Umbilical cord (tissue), 2 donors: Measurements from ENCODE around the gene SPATA31C1. TPM values are rescaled to one million over a fixed set of nuclear protein-coding genes. Genes with fewer than 3 reads are reported as not detected.
A peak's percentile ranks its signal among the peaks of the same experiment; 100 is the strongest.
"Not testable (repeated sequence)": the region's sequence is repeated elsewhere in the genome, so short reads cannot be mapped to it uniquely, and the experiment has no call there.

Source experiments
- DNase-seq: peaks from one replicate; pipeline ENCODE4 v3.0.0-alpha.2; 2015; ENCODE audit warnings: low spot score
- total RNA-seq: library from RNA; depleted of rRNA; stranded (reverse); fragments of >200 nt; gene quantifications from one replicate; pipeline ENCODE4 v1.2.3, GENCODE V29; 2014; ENCODE audit warnings: low replicate concordance; ENCODE audit not compliant: insufficient read depth

Gene SPATA31C1
- total RNA-seq, 1 donor from 2014 or later: 1.2 TPM

- not testable (repeated sequence) for DNase-seq
These were observed 20.2 kb downstream of the SPATA31C1 start for GRCh38 chr9:87937918-87938317.

GRCh38 chr9:87938336-87938735, 20.6 kb downstream of the SPATA31C1 start:
- DNase-seq: not testable (repeated sequence)

- DNase-seq: not testable (repeated sequence)
These were observed 21.3 kb downstream of the SPATA31C1 start for GRCh38 chr9:87939096-87939495.

GRCh38 chr9:87944096-87944495, 26.3 kb downstream of the SPATA31C1 start:
- no peak for DNase-seq

DNA sequence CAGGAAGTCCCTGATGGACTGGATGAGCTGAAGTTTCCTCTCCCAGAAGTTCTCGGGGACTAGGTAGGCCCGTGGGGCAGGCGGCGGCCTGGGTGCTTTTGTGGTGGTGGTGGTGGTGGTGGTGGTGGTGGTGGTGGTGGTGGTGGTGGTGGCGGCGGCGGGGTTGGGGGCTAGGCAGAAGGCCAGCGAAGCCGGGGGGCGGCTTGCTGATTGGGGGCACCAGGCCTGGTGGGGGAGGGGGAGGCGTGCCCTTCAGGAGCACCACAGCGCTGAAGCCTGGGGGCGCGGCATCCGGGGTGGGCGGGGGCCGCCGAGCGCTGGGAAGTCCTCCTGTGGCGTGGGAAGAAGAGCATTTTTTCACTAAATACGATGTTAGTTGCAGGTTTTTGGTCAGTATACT, 26.9 kb downstream of the SPATA31C1 start:
- DNase-seq: no peak

- no peak for DNase-seq
These were observed 32.5 kb downstream of the SPATA31C1 start for GRCh38 chr9:87950296-87950695.

DNA sequence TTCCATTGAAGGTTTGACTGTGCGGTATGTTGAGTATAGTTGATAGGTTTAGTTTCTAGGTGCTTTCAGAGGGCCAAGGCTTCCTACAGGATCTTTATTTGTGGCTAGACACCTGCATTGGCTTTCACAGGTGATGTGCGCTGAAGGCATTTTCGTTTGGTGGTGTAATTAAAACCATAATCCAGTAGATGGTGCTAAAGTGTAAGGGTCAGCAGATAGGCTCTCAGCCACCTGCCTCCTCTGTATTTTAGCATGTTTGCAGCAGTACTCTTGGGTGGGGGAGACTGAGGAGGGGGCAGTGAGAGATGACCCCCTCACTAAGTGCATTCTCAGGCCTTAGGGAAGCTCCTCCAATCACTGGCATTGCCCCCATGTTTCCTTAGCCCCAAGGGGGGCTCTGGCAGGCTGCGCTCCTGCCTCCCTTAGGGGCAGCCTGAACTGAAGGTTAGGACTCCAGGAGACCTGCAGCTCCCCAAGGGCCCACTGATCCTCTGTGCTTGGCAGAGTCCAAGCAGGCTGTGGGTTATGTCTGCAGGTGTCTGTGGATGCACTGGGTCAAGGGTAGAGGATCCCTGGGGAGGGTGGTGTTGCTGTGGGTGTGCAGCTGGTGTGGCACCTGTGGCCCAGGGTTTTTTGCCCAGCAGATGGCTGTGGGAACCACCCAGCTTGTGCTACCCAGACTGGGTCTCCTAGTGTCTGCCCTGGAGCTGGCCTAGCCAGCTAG, 33.2 kb downstream of the SPATA31C1 start:
- DNase-seq: no peak

DNA sequence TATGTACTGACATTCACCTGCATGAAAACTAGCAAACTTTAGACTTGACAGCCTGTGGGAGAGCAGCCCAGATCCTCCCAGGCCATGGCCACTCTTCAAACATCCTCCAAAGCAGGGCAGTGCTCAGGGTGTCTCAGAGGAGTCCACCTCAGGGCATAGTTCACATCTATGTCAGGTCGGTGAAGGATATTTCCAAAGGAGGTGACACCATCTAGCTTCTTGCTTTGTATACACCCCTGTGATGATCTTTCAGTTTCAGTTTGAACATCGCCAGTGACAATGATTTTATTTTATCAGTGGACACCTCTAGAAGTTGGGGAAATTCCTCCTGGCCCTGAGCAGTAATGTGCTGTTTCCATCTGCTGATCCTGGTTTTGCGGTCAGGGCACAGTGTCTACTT, 36.5 kb downstream of the SPATA31C1 start:
- no peak for DNase-seq

DNA sequence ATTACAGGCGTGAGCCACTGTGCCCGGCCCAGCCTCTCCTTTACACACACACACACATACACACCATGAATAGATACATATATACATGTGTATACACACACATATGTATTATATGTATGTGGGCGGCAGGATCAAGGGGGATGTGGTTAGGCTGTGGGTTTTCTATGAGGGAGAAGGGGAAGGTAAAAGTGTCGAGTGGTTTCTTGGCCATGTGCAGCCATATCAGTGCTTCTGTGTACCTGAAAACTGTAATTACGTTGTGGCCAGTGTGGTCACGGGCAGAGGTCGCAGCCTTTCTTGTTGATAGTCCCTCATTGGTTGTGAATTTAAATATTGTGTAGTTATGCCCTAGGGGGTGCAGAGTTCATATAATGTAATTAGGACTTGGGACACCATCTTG, 40.1 kb downstream of the SPATA31C1 start:
- no peak for DNase-seq

GRCh38 chr9:87958591-87958990, 40.8 kb downstream of the SPATA31C1 start:
- no peak for DNase-seq

DNA sequence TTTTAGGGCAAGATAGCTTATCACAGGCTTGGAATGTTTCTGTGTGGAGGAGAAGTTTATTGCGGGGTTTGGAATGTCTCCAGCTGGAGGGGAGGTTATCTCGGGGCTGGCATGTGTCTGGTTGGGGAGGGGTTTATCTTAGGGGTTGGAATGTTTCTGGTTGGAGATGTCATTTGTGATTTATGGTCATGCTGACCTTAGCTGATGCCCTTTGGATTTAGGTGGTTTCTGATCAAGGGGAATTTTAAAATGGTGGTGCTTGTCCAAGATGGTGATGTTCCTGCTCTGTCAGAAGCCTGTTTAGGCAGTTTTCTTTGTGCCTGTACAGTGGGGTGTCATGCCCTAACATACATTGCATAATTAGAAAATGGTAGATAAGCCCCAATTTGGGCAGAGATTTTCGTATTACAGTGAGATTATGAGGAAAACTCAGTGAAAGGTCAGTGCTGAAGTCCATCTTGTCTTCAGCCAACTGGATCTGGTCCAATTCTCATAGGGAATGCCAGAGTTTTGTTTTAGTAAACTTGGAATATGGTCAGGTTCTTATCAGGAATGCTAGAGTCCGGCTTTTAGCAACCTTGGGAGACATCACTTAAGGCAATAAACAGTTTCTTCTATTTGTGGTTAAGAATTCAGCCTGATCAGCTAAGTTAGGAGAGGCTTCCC, 42.3 kb downstream of the SPATA31C1 start:
- DNase-seq: peak; percentile 14

DNA sequence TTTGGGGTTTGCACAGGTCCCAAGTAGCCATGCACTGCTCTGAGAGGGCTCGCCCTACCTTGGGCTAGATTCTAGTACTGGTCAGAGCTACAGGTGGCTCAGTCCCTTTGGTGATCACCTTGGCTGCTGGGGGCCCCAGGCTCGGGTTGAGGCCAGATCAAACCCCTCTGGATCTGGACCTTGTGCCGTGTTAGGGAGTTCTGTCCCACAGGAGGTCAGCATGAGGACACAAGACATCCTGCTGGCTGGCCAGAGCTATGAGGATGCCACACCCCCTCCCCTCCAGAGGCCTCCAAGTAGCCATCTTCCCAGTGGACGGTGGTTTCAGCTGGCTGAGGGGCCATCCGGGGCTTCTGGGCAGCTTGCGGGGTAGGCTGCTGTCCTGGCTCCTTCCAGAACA, 46.0 kb downstream of the SPATA31C1 start:
- no peak for DNase-seq

- DNase-seq: no peak
These were observed 47.1 kb downstream of the SPATA31C1 start for GRCh38 chr9:87964826-87965225.

GRCh38 chr9:87968155-87968554, 50.4 kb downstream of the SPATA31C1 start:
- DNase-seq: no peak

DNA sequence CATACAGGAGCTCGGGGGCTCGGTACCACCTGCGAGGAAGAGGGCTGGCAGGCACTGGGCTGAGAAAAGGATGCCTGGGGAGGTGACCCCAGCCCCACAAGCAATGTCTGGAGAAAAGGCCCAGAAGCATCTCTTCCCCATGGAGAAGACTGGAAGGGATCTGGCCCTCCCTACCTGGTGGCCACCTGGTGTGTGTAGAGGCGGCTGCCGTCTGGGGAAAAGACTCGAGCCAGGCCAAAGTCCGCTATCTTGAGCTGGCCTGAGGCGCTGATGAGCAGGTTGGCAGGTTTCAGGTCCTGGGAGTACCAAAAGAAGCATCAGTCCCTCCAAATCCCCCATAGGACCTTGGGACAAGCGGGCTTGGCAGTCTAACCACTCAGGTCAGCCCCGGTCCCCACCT, 52.8 kb downstream of the SPATA31C1 start:
- DNase-seq: no peak

DNA sequence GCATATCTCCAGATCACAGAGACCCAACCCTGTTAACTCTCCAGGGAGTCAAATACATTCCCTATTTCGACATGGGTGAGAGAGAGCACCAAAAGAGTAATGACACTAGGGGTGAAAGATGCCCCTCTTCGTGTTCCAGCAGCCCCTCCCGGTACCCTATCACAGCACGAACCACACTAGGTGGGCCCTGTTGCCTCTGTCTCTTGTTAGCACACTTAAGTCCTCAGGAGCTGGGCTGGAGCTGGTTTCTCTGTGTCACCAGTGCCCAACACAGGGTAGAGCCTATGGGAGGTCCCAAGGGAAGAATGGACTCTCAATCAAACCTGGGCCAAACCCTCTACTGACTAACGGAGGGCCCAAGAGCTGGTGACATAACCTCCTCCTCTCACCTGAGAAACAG, 55.4 kb downstream of the SPATA31C1 start:
- DNase-seq: no peak

Other genes starting within 250 kb of the SPATA31C1 start
- gene CTSL, start 191.8 kb upstream of the SPATA31C1 start, total RNA-seq: 160 TPM
- 2.9 TPM for gene SPATA31E1, start 35.1 kb upstream of the SPATA31C1 start, total RNA-seq
- 2.2 TPM for gene CDK20, start 56.6 kb downstream of the SPATA31C1 start, total RNA-seq
- 0.96 TPM for gene SPATA31C2, start 220.5 kb downstream of the SPATA31C1 start, total RNA-seq